GM18511 (cell line): Measurements from ENCODE around the gene CUEDC1.

Experiments
- ATAC-seq: cut with Tn5 transposase; IDR thresholded peaks from one replicate; pipeline ENCODE4 v1.9.1; 2021; ENCODE audit warnings: mild to moderate bottlenecking, moderate library complexity; ENCODE audit not compliant: unreplicated experiment

CUEDC1 gene

GRCh38 chr17:57955183-57955931 is at the start of gene CUEDC1:
TSS of gene CUEDC1 (minus strand) at chr17:57955412. CDS start at chr17:57885564, 69,848 bp downstream.
- no peak for ATAC-seq

- no peak for ATAC-seq
Observed at GRCh38 chr17:58004060-58004459, 48.8 kb upstream of the CUEDC1 start.

GRCh38 chr17:58002973-58003372 is 47.8 kb upstream of the CUEDC1 start:
- ATAC-seq: no peak

- no peak for ATAC-seq
Observed at GRCh38 chr17:58002154-58002948, 47.1 kb upstream of the CUEDC1 start.

- no peak for ATAC-seq
Observed at GRCh38 chr17:58001461-58002124, 46.4 kb upstream of the CUEDC1 start.

- no peak for ATAC-seq
Observed at GRCh38 chr17:57999496-58000017, 44.3 kb upstream of the CUEDC1 start.

GRCh38 chr17:57999010-57999495 is 43.8 kb upstream of the CUEDC1 start:
- ATAC-seq: no peak

GRCh38 chr17:57997085-57997809 is 42.0 kb upstream of the CUEDC1 start:
- no peak for ATAC-seq

- peak; percentile 69 for ATAC-seq
Observed at GRCh38 chr17:57995076-57995956, 40.1 kb upstream of the CUEDC1 start.

GRCh38 chr17:57994436-57994835 is 39.2 kb upstream of the CUEDC1 start:
- ATAC-seq: no peak

GRCh38 chr17:57993471-57994365 is 38.5 kb upstream of the CUEDC1 start:
- ATAC-seq: no peak

GRCh38 chr17:57991537-57991936 is 36.3 kb upstream of the CUEDC1 start:
- ATAC-seq: no peak

GRCh38 chr17:57990037-57990436 is 34.8 kb upstream of the CUEDC1 start:
- no peak for ATAC-seq

- peak; percentile 79 for ATAC-seq
Observed at GRCh38 chr17:57988301-57989250, 33.4 kb upstream of the CUEDC1 start.

GRCh38 chr17:57987581-57988300 is 32.5 kb upstream of the CUEDC1 start, which contains the start of gene VEZF1:
TSS of gene VEZF1 (minus strand) at chr17:57988254. CDS start at chr17:57988111, 143 bp downstream.
- peak; percentile 68 for ATAC-seq

- ATAC-seq: no peak
Observed at GRCh38 chr17:57986841-57987580, 31.8 kb upstream of the CUEDC1 start.
